Measurements from ENCODE around the gene TBC1D23.
"Not testable (repeated sequence)": the region's sequence is repeated elsewhere in the genome, so short reads cannot be mapped to it uniquely, and the experiment has no call there.

DNA sequence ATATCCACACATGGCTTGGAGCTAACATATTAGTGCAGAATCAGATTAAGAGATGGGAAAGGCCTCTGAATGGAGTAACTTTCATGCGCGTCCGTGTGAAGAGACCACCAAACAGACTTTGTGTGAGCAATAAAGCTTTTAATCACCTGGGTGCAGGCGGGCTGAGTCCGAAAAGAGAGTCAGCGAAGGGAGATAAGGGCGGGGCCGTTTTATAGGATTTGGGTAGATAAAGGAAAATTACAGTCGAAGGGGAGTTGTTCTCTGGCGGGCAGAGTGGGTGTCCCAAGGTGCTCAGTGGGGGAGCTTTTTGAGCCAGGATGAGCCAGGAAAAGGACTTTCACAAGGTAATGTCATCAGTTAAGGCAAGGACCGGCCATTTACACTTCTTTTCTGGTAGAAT, 2.1 kb downstream of the TBC1D23 start:
- TF ChIP-seq EZH2phosphoT487 (IDR thresholded peaks at IDR 0.05; ENCODE audit: borderline replicate concordance, low read depth); CTCF (IDR thresholded peaks at IDR 0.05); FOSL2 (IDR thresholded peaks at IDR 0.05; ENCODE audit: borderline replicate concordance, low read depth); MXI1 (IDR thresholded peaks at IDR 0.05; ENCODE audit: low read depth, low read length); FOXM1 (IDR thresholded peaks at IDR 0.05; ENCODE audit: low read depth); RCOR1 (IDR thresholded peaks at IDR 0.05; ENCODE audit: low read length); JUND (IDR thresholded peaks at IDR 0.05); EP300 (IDR thresholded peaks at IDR 0.05; ENCODE audit: borderline replicate concordance in 1 of 2, low read depth in 1 of 2, low read length in 1 of 2): not testable (repeated sequence)
